ENCODE results near the gene DUSP2. TPM values are rescaled to one million over a fixed set of nuclear protein-coding genes. Genes with fewer than 3 reads are reported as not detected.

Gene DUSP2
- total and polyA plus RNA-seq, 8 donors, result 0.82 to 5.7 (median 1.7) TPM

DNA sequence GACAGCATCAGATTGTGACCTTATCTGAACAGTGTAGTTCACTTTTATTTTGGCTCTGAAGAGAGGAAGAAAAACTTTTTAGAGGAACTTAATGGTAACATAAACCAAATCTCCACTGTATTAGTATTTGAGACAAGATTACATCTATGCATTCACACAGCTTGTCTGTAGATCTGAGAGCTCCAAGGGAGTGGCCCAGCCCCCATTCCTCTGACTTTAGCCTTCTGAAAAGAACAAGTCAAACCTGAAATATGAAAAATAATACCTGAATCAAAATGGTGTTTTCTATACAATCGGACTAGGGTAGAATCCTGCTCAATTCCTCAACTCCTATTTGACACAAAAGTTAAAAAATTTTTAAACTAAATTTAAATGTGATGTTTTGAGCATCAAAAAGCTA, 40.3 kb upstream of the DUSP2 start:
- Histone ChIP-seq H3K27ac (no peak overlapping the region), H3K4me1 (no peaks in the 10 kb centered on the region), H3K27me3 (no peaks in the 10 kb centered on the region), H3K9me3 (no peaks in the 10 kb centered on the region), H3K4me3 (no peak overlapping the region), H3K36me3 (peaks cover 0 to 73% of the 10 kb centered on the region in 2 donors)
- no peak for DNase-seq
- ATAC-seq, result no peak
- intact Hi-C loops (cut with DNase I), result no loop called here
- TF ChIP-seq, protein P1, sequence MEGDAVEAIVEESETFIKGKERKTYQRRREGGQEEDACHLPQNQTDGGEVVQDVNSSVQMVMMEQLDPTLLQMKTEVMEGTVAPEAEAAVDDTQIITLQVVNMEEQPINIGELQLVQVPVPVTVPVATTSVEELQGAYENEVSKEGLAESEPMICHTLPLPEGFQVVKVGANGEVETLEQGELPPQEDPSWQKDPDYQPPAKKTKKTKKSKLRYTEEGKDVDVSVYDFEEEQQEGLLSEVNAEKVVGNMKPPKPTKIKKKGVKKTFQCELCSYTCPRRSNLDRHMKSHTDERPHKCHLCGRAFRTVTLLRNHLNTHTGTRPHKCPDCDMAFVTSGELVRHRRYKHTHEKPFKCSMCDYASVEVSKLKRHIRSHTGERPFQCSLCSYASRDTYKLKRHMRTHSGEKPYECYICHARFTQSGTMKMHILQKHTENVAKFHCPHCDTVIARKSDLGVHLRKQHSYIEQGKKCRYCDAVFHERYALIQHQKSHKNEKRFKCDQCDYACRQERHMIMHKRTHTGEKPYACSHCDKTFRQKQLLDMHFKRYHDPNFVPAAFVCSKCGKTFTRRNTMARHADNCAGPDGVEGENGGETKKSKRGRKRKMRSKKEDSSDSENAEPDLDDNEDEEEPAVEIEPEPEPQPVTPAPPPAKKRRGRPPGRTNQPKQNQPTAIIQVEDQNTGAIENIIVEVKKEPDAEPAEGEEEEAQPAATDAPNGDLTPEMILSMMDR (IDR thresholded peaks at IDR 0.05), result no peak

DNA sequence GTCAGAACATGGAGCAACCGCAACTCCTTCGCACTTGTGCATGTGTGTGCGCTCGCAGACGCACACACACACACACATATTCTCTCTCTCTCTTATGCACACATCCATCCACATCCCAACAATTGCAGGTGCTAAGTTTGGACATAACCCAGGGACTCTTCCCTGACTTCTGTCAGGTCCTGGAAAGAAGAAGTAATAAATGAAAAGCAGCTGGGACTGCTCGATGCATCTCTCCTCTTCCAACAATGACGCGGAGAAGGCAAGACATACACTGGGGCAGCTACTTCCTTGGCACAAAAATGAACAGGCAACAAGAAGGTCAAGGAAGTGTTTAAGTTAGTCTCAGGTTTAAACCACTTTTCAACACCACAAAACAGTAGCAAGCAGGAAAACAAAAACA, 39.7 kb upstream of the DUSP2 start:
- Histone ChIP-seq H3K27ac (no peak overlapping the region), H3K9me3 (no peaks in the 10 kb centered on the region), H3K4me1 (no peaks in the 10 kb centered on the region), H3K36me3 (peaks cover 0 to 68% of the 10 kb centered on the region in 2 donors), H3K4me3 (no peak overlapping the region), H3K27me3 (no peaks in the 10 kb centered on the region)
- TF ChIP-seq, protein P1 (IDR thresholded peaks at IDR 0.05), result no peak
- intact Hi-C loops (cut with DNase I), result no loop called here
- ATAC-seq, result no peak
- no peak for DNase-seq

DNA sequence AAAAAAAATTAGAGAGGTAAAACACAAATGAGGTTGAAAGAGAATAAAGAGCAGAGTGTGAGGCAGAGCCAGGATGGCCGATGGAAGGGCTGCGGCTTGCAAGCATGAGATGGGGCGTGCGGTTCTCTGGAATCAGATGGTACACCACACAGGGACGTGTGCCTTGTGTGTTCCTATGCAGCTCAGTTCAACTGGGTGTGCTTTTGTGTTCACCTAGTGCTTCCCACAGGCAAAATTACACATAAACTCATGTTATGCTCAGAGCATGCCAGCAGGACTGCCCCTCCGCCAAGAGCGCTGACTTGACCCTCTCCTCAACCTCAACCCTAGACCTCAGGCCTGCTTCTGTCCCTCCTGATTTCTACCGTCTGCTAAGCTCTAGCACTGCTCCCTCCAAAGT, 38.9 kb upstream of the DUSP2 start:
- Histone ChIP-seq H3K4me3 (no peak overlapping the region), H3K9me3 (no peaks in the 10 kb centered on the region), H3K27ac (no peak overlapping the region), H3K27me3 (no peaks in the 10 kb centered on the region), H3K36me3 (peaks cover 0 to 60% of the 10 kb centered on the region in 2 donors), H3K4me1 (no peaks in the 10 kb centered on the region)
- intact Hi-C loops (cut with DNase I), result no loop called here
- DNase-seq, result no peak
- ATAC-seq, result no peak
- TF ChIP-seq, protein P1 (IDR thresholded peaks at IDR 0.05), result no peak

DNA sequence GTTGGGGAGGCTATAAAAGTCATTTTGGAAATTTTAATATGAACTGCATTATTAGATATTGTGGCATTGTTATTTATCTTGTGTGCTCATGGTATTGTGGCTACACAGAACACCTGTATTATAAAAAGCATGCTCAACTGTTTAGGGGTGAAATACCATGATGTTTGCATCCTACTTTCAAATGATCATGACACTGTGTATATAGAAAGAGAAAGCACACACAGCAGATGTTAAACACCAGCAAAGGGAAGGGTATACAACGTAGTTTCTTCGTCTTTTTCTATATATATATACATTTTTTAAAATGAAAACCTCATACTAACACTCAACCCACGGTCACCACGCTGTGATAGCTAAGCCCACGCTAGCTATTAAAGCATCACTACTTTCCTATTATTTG, 36.3 kb upstream of the DUSP2 start:
- peaks cover 0 to 33% of the 10 kb centered on the region in 2 donors for H3K36me3 ChIP-seq
- H3K4me3 ChIP-seq, result no peak overlapping the region
- H3K27me3 ChIP-seq, result no peaks in the 10 kb centered on the region
- DNase-seq (no peak), ATAC-seq (no peak)
- H3K9me3 ChIP-seq, result no peaks in the 10 kb centered on the region
- intact Hi-C loops (cut with DNase I), result no loop called here
- no peaks in the 10 kb centered on the region for H3K4me1 ChIP-seq
- no peak overlapping the region for H3K27ac ChIP-seq
- TF ChIP-seq, protein P1 (IDR thresholded peaks at IDR 0.05), result no peak

DNA sequence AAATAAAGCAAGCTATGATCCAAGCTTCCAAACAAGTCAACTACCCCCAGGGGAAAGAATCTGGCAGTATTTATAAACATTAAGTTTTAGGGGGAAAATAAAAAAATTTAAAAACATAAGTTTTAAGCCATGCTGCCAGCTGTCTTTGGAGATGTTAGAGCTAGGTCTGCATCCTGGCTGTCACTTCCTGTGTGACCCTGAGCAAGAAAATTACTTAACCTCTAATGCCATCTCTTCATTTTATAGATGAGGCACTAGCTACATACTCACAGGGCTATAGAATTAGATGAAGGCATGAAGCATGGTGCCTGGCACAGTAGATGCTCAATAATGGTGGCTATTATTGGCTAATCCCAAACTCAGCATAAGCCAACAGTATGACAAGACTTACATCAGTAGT, 35.3 kb upstream of the DUSP2 start:
- intact Hi-C loops (cut with DNase I), result no loop called here
- no peaks in the 10 kb centered on the region for H3K27me3 ChIP-seq

More for the DNA sequence above, 35.3 kb upstream of the DUSP2 start:
- Histone ChIP-seq H3K36me3 (peaks cover 0 to 23% of the 10 kb centered on the region in 2 donors), H3K4me3 (no peak overlapping the region), H3K9me3 (no peaks in the 10 kb centered on the region), H3K27ac (no peak overlapping the region), H3K4me1 (no peaks in the 10 kb centered on the region)
- ATAC-seq (no peak), DNase-seq (no peak)
- TF ChIP-seq, protein P1 (IDR thresholded peaks at IDR 0.05), result no peak

Measured in left lung (tissue), 10 donors.